GM23248 (cell line): ENCODE data around the gene SNTB2. TPM values are rescaled to one million over a fixed set of nuclear protein-coding genes. Genes with fewer than 3 reads are reported as not detected.

ENCODE experiments used
- DNase-seq: peaks from one replicate; pipeline ENCODE4 v3.0.0-alpha.2; 2015
- H2AFZ ChIP-seq: fragments of 200-600 bp; sonication (generic); 2 replicates; pipeline ENCODE4 v1.6.1; 2016; ENCODE audit warnings: antibody characterized with exemption
- H3F3A ChIP-seq: fragments of 200-600 bp; sonication (generic); 2 replicates; pipeline ENCODE4 v1.6.1; 2016; ENCODE audit warnings: mild to moderate bottlenecking, antibody characterized with exemption, mixed run types; ENCODE audit not compliant: insufficient read depth
- H3K27ac ChIP-seq: fragments of 200-600 bp; sonication (generic); 2 replicates; pipeline ENCODE4 v1.5.1; 2016; ENCODE audit warnings: mild to moderate bottlenecking
- H3K27me3 ChIP-seq: fragments of 200-600 bp; sonication (generic); replicated peaks from 2 replicates; pipeline ENCODE4 v1.6.1; 2016; ENCODE audit warnings: mild to moderate bottlenecking; ENCODE audit not compliant: insufficient read depth
- H3K36me3 ChIP-seq: fragments of 200-600 bp; sonication (generic); 2 replicates; pipeline ENCODE4 v1.6.1; 2016; ENCODE audit warnings: low read depth, mild to moderate bottlenecking
- H3K4me1 ChIP-seq: fragments of 200-600 bp; sonication (generic); 2 replicates; pipeline ENCODE4 v1.6.1; 2016; ENCODE audit warnings: mild to moderate bottlenecking; ENCODE audit not compliant: insufficient read depth
- H3K4me2 ChIP-seq: fragments of 200-600 bp; sonication (generic); one replicate; pipeline ENCODE4 v1.6.1; 2016; ENCODE audit warnings: mild to moderate bottlenecking; ENCODE audit not compliant: unreplicated experiment
- H3K4me3 ChIP-seq: fragments of 200-600 bp; sonication (generic); 2 replicates; pipeline ENCODE4 v1.5.1; 2016; ENCODE audit warnings: mild to moderate bottlenecking
- H3K79me2 ChIP-seq: fragments of 200-600 bp; sonication (generic); 2 replicates; pipeline ENCODE4 v1.6.1; 2016; ENCODE audit warnings: mild to moderate bottlenecking; ENCODE audit not compliant: insufficient read depth
- H3K9ac ChIP-seq: fragments of 200-600 bp; sonication (generic); 2 replicates; pipeline ENCODE4 v1.6.1; 2016; ENCODE audit warnings: mild to moderate bottlenecking
- H3K9me2 ChIP-seq: fragments of 200-600 bp; sonication (generic); 2 replicates; pipeline ENCODE4 v1.6.1; 2016; ENCODE audit warnings: mixed run types, mild to moderate bottlenecking, moderate library complexity; ENCODE audit not compliant: insufficient read depth
- H3K9me3 ChIP-seq: fragments of 200-600 bp; sonication (generic); one replicate; pipeline ENCODE4 v1.6.1; 2017; ENCODE audit warnings: low read depth
- H4K20me1 ChIP-seq: fragments of 200-600 bp; sonication (generic); 2 replicates; pipeline ENCODE4 v1.6.0; 2016; ENCODE audit not compliant: insufficient read depth
- EZH2 ChIP-seq: fragments of 200-600 bp; sonication (generic); IDR thresholded peaks from 2 replicates; pipeline ENCODE4 v1.6.1; 2018; ENCODE audit warnings: antibody characterized with exemption, mild to moderate bottlenecking; ENCODE audit not compliant: insufficient read depth, poor library complexity, severe bottlenecking
- EZH2phosphoT487 ChIP-seq: fragments of 200-600 bp; sonication (generic); IDR thresholded peaks from 2 replicates; pipeline ENCODE4 v1.6.1; 2018; ENCODE audit warnings: antibody characterized with exemption, moderate library complexity, mild to moderate bottlenecking, low read depth; ENCODE audit not compliant: insufficient read depth
- WGBS, 2 experiments: methylation state at CpG; one replicate each; pipeline ENCODE4 v1.1.6; 2015 to 2017; ENCODE audit warnings: low lambda C conversion rate in 2 of 2, low coverage in 1 of 2; ENCODE audit errors: missing lambda C conversion rate in 2 of 2; 5-methylcytosine and 5-hydroxymethylcytosine counted together
- in situ Hi-C: fragments of 300-500 bp; cut with MboI; formaldehyde crosslinking; loops from 2 replicates; pipeline ENCODE4 v1.15.0; 2020
- polyA plus RNA-seq: library from polyadenylated mRNA; unstranded; fragments of >200 nt; fragmentation: Nextera tagmentation; extraction: Ambion mirVana; gene quantifications from 2 replicates; pipeline ENCODE4 v1.2.1, GENCODE V29; 2016
- small RNA-seq: library from RNA; depleted of rRNA; stranded (forward); fragments of <200 nt; gene quantifications from one replicate; pipeline ENCODE3, GENCODE V24; 2014; ENCODE audit warnings: low read depth, low replicate concordance
- total RNA-seq: library from RNA; depleted of rRNA; stranded (reverse); fragments of >200 nt; shearing (Covaris generic); gene quantifications from 2 replicates; pipeline ENCODE4 v1.2.3, GENCODE V29; 2014; rRNA removed

Gene SNTB2
- total and polyA plus RNA-seq, 2 experiments from 2014 or later: 6.0 to 30.4 TPM

DNA sequence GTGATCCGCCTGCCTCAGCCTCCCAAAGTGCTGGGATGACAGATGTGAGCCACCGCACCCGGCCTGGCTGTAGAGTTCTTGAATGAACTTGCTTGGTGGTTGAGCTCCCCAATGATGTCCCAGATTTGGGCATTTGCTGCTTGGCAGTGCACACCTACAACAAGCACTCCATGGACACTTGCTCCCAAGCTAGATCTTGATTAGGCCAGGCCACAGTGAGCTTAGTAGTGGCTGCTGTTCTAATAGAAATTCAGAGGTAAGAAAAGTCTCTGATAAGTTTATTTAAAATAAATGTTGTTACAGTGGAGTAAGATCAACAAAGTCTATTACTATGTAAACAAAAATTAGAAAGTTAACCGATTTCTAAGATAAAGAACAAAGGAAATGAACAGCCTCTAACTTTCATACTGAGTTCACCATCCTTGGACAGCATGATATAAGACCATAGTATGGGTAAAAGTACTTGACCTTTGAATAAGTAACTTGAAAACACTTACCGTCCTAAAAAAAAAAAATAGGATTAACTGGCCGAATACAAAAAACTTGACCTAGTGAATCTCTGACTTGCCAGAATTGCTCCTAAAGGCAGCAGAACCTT is 163.7 kb downstream of the SNTB2 start:
- H3K9ac ChIP-seq: no peak overlapping the region
- TF ChIP-seq EZH2phosphoT487: no peak
- no peak for TF ChIP-seq EZH2
- no peak for DNase-seq
- in situ Hi-C loops: no loop called here
- H3K9me2 ChIP-seq: no peaks in the 10 kb centered on the region
- no peak overlapping the region for H3K4me2 ChIP-seq
- no peaks in the 10 kb centered on the region for H3K27me3 ChIP-seq
- no peaks in the 10 kb centered on the region for H3K4me1 ChIP-seq
- H3K9me3 ChIP-seq: no peaks in the 10 kb centered on the region
- H3K4me3 ChIP-seq: no peak overlapping the region
- 0 out of 2 replicates have a peak, but pooled peaks cover 15% of the 10 kb centered on the region for H3F3A ChIP-seq
- WGBS, 2 experiments: 93 to 97% methylated on average over 6 of the region's 6 CpGs
- H3K79me2 ChIP-seq: no peaks in the 10 kb centered on the region
- no peak overlapping the region for H3K27ac ChIP-seq
- H2AFZ ChIP-seq: no peak overlapping the region
- H3K36me3 ChIP-seq: no peaks in the 10 kb centered on the region
- no peaks in the 10 kb centered on the region for H4K20me1 ChIP-seq

DNA sequence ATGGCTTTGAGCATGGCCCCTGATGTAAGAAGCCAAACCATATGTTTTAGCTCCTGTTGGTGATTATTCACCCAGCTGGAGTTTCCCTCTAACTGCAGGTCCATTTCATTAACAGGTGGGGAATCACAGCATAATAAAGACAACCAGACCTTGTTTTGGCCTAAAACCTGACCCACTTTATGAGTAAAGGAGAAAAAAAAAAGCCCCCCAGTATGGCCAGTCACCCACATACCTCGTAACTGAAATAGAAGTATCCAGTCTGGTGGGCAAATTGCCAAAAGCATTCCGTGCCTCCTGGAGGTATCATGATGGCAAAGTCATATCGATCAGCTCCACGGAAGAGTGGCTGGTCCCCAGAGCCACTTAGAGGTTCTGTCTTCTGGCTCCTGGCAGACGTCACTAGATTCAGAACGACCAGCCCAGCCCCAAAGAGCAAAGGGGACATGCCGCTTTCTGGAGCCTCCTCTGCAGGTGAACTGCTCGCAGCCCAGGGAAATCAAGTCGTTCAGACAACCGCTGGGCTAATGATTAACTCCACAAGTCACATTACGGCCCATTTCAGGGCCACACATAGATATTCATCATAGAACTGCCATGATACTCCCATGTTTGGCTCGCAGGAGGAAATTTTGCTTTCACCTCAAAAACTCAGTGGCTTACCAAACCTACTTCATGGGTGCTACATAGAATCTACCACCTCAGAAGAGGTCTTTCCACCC is 164.5 kb downstream of the SNTB2 start, which contains the start of gene TMED6:
Gene TMED6, minus strand, starts transcription at position 478 of the 719 bp plus-strand sequence. Its CDS starts 33 bp downstream, at position 445.
- no peak within 1 kb of the TSS for H2AFZ ChIP-seq
- H3K4me2 ChIP-seq: no peak within 1 kb of the TSS
- no peak within 1 kb of the TSS for H3K4me3 ChIP-seq
- H3K4me1 ChIP-seq: no peaks in the 10 kb centered on the region
- 0 out of 2 replicates have a peak, but pooled peaks cover 7% of the 10 kb centered on the region for H3F3A ChIP-seq
- in situ Hi-C loops: no loop called here
- H3K9ac ChIP-seq: no peak within 1 kb of the TSS
- H3K9me3 ChIP-seq: no peaks in the 10 kb centered on the region
- DNase-seq: no peak
- WGBS, 2 experiments: 86 to 90% methylated on average over 12 of the region's 12 CpGs
- no peaks in the 10 kb centered on the region for H3K79me2 ChIP-seq
- TF ChIP-seq EZH2: no peak
- no peak for TF ChIP-seq EZH2phosphoT487
- no peaks in the 10 kb centered on the region for H4K20me1 ChIP-seq
- no peak within 1 kb of the TSS for H3K27ac ChIP-seq
- no peaks in the 10 kb centered on the region for H3K36me3 ChIP-seq
- no peaks in the 10 kb centered on the region for H3K9me2 ChIP-seq
- no peaks in the 10 kb centered on the region for H3K27me3 ChIP-seq

Small RNA genes within 50 kb of the gene (small RNA-seq; reads per million reads assigned to genes)
- gene RF00019: not detected
- not detected for gene RNU6-22P

Other genes starting within 250 kb of the SNTB2 start
- 0.43 TPM in 1 of 2 replicates, not detected in the other for gene HAS3, start 81.5 kb upstream of the SNTB2 start, total RNA-seq
- 0.14 TPM in 1 of 2 replicates, not detected in the other for gene HAS3, start 81.5 kb upstream of the SNTB2 start, polyA plus RNA-seq
- 58.0 and 69.9 TPM in 2 replicates for gene CHTF8, start 54.6 kb upstream of the SNTB2 start, total RNA-seq
- 56.7 and 57.7 TPM in 2 replicates for gene CHTF8, start 54.6 kb upstream of the SNTB2 start, polyA plus RNA-seq
- 17.8 and 19.1 TPM in 2 replicates for gene UTP4, start 54.5 kb upstream of the SNTB2 start, total RNA-seq
- gene UTP4, start 54.5 kb upstream of the SNTB2 start, polyA plus RNA-seq: 54.8 and 55.8 TPM in 2 replicates
- 35.9 and 36.5 TPM in 2 replicates for gene VPS4A, start 124.2 kb downstream of the SNTB2 start, total RNA-seq
- gene VPS4A, start 124.2 kb downstream of the SNTB2 start, polyA plus RNA-seq: 43.8 and 44.9 TPM in 2 replicates
- 12.3 and 21.5 TPM in 2 replicates for gene PDF, start 143.4 kb downstream of the SNTB2 start, total RNA-seq
- gene PDF, start 143.4 kb downstream of the SNTB2 start, polyA plus RNA-seq: 18.0 and 20.9 TPM in 2 replicates
- 52.4 and 65.9 TPM in 2 replicates for gene COG8, start 152.4 kb downstream of the SNTB2 start, total RNA-seq
- 28.9 and 29.1 TPM in 2 replicates for gene COG8, start 152.4 kb downstream of the SNTB2 start, polyA plus RNA-seq
- gene NIP7, start 152.6 kb downstream of the SNTB2 start, total RNA-seq: 16.3 and 24.2 TPM in 2 replicates
- gene NIP7, start 152.6 kb downstream of the SNTB2 start, polyA plus RNA-seq: 35.1 and 35.6 TPM in 2 replicates
- not detected in 2 replicates for gene TMED6, start 164.6 kb downstream of the SNTB2 start, total RNA-seq
- 0.30 and 0.46 TPM in 2 replicates for gene TMED6, start 164.6 kb downstream of the SNTB2 start, polyA plus RNA-seq
- 11.9 and 22.5 TPM in 2 replicates for gene TERF2, start 198.8 kb downstream of the SNTB2 start, total RNA-seq
- 10.5 and 11.6 TPM in 2 replicates for gene TERF2, start 198.8 kb downstream of the SNTB2 start, polyA plus RNA-seq
- gene CYB5B, start 237.5 kb downstream of the SNTB2 start, total RNA-seq: 47.1 and 60.8 TPM in 2 replicates
- 115 and 123 TPM in 2 replicates for gene CYB5B, start 237.5 kb downstream of the SNTB2 start, polyA plus RNA-seq